Activated CD8-positive, alpha-beta memory T cell treated with anti-CD3 and anti-CD28 coated beads for 4 hours (primary cell): ENCODE results near the gene CLSTN1.

Experiments
- DNase-seq, 2 donors: peaks; one replicate each; pipeline ENCODE4 v3.0.0-alpha.2; 2020; ENCODE audit warnings: low read depth in 2 of 2

Gene CLSTN1

DNA sequence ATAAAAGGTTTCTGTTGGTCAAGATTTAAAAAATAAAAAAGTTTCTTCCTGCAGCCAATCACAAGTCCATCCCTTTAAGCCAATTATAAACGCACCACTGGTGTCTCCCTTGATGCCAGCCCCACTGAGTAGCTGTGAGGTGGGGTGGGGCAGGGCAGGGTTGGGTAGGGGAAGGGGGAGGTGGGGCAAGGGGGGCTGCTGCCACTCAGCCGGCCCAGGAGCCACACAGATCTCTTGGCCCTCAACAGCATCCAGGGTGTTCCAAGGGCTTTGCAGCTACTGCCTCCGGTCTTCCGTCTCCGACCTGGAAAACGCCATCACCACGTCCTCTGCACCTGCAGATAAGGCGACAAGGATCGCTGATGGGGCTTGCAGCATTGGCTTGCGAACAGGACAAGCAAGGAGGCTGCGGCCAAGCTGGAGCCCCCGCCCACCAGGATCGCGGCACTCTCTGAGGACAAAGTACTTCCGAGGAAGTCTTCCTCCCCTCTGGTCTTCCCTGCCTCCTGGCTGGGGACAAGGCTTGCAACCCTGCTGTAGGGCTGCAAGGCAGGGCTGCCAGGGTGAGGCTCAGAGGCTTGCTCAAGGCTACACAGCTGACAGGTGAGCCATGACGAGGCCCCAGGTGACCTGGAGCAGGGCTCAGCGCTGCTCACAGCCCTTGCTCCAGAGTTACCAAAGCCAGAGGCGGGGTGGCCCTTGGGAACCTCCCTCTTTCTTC is 26.8 kb upstream of the CLSTN1 start:
- no peak for DNase-seq

DNA sequence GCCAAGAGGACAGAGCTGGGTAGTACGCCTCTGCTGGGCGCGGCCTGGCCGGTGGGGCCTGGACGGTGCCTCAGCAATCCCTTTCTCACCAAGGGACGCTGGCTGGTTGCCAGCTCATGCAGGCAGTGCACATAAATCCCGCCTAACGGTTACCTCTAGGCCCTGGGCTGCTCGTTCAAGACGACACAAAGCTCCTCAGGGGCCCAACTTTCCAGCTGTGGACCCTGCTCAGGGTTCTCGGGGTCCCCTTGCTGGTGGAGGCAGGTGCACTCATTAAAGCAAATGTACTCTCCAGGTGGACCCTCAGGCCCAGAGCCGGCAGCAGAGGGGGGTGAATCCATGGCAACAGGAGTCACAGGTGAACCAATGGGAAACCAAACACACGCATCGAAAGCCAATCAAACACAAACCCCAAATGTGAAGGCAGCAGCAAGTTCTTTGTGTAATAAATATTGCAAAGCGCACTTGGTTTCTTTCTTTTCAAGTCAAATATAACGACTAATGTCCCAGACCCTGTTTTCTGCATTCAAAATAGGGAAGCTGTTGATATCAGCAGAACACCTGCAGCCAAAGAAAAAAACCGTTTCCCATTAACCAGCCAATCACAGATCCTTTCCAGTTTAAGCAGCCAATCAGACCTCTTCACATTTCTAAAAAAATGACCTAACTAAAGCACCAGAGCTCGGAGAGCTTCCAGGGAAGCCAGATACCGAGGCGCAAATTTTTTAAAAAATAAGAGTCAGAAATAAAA is 26.1 kb upstream of the CLSTN1 start:
- DNase-seq: no peak

DNA sequence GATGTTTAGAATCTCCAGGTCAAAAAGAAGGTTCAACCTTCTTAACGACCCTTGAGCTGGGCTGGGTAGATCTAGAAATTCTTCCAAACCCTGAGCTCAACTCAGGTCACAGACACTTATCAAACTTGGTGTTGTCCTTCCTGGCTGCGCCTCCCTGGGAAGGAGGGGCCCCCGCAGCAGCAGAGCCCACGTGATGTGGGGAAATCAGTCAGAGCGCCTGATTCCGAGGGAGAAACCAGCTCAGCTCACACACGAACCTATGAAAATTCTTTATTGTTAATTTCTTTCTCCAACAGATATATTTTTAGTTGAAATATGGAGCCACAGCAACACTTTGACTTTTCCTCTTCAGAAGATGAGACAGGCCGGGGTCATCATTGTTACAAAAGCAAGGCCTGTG is 24.3 kb upstream of the CLSTN1 start:
- DNase-seq: no peak

DNA sequence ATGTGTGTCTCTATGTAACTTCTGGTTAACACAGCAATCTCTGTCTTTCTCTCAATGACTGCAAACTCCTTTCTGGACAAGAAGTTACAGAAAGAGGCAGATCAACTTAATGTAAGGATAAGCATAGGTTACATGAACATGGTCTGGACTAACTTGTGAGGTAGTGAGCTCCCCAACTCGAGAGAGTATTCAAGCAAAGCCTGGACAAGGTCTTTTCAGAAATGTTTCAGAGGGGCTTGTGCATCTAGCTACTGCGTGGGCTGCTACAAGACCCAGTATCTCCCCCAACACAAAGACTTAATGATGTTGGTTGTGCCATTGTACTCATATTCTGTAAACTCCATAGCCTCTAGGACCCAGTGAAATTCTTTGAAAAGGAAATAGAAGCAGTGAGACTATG is 23.5 kb upstream of the CLSTN1 start:
- DNase-seq: no peak

DNA sequence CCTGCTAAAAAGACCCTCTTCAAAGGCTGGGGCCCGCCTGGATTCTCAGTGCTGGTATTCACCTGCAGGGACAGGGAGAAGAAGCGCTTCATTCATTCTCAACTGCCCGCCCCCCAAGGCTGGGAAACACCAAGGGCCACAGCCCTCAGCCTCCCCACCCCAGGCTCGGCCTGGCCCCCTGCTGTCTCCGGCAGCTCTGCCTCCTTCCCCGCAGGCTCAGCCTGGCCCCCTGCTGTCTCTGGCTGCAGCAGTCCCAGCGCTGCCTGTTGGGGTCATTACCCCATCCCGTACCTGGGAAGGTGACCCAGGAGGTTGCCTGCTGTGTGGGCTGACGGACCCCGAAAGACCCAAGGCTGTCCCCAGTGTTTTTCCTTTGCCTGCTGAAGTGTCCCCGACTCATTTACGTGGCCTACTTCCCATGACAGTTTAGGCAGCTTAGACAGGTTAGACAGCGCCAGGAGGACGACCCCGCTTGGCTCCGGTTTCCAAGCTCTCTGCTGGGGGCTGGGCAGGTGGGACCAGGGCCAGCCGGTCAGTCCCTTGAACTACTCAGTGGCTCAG is 22.9 kb upstream of the CLSTN1 start:
- no peak for DNase-seq

DNA sequence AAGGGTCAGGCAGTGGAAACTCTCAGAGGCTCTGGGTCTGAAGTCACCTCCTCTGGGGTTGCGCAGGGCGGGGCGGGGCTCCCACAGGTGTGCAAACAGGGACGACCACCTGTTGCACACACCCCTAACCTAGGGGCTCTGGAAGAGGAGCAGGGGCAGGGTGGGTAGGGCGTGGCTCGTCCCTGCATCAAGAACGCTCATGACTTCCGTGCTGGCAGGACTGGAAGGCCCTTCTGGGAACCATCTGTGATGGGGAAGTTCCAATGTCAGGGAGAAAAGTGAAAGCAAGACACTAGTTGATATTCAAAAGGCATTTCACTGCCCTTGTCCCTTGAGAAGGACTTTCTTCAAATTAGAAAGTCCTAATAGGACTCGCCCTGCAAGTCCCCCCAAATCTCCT is 22.1 kb upstream of the CLSTN1 start:
- DNase-seq: no peak

DNA sequence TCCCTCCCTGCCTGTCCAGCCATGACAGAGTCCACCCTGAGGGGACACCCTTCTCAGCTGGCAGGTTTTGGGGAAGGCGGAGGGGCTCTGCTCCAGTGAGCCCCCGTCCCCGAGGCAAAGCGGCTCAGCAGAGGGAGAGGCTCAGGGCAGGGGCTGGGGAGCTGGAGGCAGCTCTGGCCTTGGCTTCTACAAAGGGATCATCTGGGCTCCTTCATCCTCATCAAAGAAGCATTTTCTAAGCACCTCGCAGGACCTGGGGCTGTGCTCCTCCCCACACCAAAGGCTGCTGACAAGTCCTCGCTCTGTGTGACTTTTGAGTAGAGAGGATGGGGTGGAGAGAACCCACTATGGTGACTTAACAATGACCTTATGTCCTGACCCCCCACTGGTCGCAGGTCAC is 21.0 kb upstream of the CLSTN1 start:
- DNase-seq: no peak

DNA sequence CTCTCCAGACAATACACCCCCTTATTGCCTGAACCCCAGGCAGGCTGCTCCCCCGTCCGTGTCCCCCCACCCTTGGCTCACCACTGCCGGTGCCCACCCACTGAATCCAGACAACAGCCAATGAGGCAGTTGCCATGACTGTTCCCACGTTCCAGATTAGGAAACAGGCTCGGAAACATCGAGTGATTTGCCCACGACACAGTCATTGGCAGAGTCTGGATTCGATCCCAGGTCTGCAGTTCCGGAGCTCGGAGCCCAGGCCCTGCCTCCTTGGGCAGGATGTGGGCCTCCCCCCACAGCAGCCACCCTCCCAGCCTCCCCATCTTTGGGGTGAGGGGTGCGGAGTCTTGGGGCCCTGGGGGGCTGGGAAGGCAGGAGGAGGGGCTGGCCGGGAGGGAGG is 20.3 kb upstream of the CLSTN1 start:
- DNase-seq: no peak

DNA sequence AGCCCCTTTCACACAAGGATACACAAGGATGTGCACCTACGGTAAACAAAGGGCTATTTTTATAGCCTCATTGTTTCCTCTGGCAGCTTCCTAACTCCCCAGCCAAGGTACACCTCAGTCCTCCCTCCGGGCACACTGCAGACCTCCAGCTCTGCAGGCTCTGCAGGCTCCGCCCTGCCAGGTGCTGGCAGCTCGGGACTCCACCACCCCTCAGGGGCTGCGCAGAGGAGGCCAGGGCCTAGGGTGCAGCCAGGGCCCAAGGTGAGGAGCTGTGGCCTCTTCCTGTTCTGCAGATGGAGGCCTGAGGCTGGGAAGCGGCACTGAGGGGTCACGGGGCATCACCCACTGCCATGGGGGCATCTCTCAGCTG is 19.8 kb upstream of the CLSTN1 start:
- no peak for DNase-seq

DNA sequence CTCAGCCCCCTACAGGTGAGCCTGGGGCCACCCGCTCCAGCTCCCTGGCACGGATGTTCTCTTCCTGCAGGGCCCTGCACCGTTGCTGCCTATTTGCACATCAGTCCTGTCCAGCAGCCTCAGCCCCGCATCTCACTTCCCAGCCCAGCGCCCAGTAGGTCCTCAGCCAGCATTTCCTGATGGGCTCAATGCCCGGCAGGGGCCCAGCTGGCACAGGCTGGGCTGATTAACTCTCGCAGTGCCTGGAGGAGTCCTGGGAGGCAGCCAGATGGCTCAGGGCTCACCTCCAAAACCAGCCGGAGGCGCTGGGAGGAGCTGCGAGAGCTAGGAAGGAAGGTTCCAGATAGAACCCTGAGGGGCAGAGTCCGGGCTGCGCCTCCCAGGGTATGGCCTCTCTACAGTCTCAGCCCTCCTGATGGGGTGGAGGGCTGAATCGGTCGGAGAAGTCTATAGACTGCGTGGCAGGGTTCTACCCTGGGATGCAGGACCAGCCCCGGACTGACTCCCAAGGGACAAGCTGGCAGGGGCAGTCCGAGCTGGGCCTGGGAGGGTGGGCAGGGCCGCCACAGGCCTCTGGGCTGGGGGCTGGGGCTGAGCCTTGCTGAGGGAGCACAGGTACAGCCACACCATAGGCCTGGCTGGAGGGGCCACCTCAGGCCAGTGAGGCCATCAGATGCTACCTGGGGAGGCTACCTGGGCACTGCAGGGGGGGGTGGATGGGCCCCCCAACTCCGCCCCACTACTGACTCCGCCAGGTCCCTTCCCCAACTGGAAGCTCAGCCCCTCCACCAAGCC is 19.2 kb upstream of the CLSTN1 start:
- DNase-seq: no peak

DNA sequence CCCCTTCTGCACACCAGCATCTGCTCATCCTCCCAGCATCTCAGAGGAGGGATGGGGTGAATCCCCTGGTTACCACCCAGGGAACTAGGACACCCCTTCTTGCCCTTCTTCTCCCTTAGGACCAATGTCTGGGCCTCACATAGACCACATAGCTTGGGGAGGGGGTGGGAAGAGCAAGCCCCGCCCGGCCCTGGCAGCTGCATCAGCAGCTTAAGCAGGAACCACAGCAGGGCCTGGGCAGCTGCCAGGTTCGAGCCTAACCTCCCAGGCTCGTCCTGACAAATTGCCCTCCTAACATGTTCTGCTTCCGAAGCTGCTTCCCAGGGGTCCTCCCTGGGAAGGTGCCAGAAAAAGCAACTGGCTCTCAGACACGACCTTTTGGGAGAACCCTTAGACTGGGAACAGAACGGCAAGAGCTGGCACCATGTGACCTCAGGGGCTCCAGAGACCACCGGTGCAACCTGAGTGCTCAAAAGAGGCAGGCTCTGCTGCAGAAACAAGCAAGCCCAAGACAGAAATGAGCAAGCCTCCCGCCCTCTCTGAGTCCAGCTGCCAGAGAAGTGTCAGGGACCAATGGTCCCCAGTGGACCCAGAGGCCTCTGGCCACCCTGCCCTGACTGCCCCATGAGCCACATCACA is 18.4 kb upstream of the CLSTN1 start:
- DNase-seq: no peak

DNA sequence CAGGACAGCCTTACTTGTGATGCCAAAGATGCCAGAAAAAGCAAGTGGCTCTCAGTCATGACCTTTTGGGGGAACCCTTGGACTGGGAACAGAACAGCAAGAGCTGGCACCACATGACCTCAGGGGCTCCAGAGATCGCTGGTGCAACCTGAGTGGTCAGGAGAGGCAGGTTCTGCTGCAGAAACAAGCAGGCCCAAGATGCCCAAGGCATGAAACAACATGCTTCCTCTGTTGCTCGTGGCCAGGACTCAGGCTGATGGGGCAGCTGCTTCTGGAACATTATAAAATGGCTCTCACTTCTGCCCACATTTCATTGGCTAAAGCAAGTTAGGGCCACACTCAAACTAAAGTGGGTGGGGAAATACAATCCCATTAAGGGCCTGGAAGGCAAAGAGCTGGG is 17.7 kb upstream of the CLSTN1 start:
- DNase-seq: no peak

DNA sequence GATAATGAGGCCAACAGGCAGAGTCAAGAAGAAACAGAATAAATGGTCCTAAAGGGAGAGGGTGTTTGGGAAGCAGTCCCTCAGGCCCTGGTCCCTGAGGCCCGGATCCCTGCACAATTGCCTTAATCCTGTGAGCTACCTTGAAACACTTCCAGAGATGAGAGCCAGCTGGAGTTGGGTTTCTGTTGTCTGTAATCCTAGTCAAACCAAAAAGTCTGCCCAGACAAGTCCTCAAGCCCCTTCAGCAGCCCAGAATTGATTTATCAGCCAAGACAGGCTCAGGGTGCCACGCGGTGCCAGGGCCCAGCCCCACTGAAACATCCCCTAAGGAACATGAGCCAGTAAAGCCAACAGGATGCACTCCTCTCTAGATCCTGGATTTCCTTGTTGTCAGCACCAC is 16.4 kb upstream of the CLSTN1 start:
- no peak for DNase-seq

DNA sequence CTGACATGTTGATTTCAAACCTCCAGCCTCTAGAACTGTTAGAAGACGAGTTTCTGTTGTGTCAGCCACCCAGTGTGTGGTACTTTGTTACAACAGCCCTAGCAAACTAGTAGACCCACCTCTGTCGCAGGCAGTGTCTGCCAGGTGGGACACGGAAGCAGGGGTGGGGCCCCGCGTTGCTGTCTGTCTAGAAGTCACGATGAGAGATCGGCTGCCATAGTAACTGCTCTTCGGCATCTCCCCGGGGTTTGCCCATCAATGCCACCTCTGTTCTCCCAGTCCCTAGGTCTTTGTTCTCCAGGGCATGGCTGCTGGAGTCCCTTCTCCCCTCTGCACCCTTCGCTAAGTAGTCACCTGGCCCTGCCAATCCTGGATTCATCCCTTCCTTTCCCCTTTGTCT is 15.2 kb upstream of the CLSTN1 start:
- DNase-seq: no peak

DNA sequence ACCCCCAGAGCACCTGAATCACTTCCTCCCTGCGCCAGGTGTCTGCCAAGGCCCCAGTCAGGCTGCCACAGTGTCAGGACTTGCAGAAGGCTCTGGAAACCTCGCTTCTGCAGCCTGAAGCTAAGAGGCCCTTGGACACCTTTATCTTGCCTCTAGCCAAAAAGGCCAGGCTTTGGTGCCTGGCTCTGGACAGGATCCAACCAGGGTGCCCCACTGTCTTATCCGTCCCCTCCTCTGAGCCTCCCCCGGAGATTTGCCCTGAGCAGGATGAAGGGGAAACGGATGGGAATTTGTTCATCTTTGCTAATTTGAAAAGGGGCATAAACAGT is 12.8 kb upstream of the CLSTN1 start:
- no peak for DNase-seq

DNA sequence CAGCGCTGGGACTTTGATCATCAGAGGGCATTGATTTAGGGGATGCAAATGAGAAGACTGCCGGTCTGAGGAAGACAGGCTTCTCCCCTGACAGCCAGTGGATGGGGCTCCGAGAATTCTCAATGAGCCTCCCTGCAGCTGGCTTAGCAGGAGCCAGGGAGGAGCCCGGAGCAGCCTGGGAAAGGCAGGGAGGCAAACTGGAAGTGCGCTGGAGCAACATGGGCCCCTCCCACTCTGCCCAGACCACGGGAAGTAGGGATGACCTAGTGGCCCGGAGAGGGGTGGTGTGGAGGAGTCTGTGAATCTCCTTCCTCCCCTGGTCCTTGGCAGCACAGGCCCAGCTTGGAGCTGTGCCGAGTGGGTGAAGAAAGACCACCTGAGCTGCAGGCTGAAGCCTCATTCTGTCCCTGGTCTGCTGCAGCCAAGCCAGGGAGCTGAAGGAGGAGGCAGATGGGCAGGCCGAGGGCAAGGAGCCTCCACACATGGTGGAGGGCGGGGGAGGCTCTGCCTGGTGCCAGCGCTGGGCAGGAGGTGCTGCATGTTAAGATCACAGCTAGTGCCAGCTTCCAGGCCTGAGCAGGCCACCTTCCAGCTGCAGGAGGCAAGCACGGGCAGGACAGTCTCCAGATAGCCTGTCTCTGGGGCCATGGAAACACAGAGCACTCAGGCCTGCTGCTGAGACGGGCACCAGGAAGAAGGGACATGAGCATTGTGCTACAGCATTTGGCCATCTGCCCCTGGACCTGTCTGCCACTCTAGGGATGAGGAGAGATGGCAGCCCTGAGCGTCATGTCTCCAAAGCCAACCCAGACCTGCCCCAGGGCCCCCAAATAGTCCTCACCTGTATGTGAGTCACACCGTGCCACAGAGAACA is 12.2 kb upstream of the CLSTN1 start:
- DNase-seq: no peak

DNA sequence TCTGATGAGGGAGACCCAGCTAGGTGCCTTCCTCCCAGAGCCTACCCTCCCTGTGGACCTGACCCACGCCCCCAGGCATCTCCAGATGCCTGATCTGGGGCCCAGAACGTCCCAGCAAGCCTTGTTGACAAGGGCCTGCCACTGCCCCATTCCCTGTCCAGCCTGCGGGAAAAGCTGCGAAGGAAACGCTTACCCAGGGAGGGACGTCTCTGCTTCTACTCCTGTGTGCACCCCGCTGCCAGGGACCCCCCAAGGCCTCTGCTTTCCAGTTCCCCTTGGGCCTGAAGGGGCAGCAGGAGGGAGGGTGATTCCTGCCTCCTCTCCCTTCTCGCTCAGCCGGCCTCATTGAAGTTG is 11.6 kb upstream of the CLSTN1 start:
- no peak for DNase-seq

DNA sequence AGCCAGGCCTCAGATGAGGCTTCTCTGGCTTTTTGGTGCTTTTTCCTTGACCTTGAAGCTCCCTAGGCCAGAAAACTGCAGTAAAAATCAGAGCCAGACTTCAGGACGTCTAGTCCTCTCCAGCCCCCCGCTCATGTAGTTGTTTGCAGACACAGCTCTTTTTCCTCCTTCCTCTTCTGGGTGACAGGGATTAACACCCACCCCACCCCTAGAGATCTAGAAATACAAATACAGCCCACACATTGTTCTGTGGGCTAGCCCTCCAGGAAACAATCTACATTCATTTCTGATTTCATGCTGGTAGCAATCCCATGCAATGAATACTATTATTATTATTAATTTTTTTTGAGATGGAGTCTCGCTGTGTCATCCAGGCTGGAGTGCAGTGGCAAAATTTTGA is 9.9 kb upstream of the CLSTN1 start:
- no peak for DNase-seq

DNA sequence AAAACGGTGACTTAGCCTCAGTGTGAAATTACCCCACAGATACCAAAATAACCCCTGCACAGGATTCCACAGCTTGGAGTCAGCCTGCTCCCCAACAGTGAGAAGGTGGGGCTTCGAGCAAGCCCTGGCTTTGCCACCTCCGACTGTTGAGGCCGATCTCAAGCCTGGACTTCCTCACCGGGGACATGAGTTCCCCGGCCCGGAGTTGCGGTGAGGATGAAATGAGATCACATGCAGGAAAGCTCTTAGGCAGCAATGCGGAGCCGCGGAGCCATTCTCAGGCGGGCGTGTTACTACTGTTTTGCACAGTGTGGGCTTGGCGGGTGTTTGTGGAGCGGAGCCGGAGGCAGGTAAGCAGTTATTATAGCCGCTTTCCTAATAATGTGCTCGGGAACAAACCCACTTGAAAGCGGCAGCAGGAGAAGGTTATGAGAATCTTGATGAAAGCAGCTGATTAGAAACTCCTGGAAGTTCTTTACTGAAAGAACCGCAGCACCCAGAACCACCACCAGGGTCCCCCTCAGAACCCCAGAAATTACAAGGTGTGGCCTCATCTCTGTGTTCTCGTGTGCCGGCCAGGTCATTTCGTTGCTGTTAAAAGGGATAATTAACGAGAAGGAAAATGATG is 3.9 kb upstream of the CLSTN1 start:
- DNase-seq: no peak

DNA sequence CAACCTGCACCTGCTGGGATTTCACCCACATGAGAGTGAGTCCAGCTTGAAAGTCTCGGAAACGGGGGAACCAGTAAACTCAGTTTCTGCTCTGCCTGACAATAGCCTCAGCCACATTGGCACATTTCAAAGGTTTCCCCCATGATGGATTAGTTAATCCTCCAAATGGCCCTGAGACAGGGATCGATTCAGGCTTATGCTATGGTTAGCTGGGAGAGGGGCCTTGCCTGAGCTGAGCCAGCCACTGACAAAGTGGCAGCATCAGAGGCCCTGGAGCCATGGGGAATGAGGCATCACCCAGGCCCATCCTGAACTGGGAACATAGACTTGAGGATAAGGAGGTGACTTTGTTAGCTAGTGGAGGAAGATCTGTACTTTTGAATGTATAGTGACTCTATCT is 2.9 kb upstream of the CLSTN1 start:
- no peak for DNase-seq

DNA sequence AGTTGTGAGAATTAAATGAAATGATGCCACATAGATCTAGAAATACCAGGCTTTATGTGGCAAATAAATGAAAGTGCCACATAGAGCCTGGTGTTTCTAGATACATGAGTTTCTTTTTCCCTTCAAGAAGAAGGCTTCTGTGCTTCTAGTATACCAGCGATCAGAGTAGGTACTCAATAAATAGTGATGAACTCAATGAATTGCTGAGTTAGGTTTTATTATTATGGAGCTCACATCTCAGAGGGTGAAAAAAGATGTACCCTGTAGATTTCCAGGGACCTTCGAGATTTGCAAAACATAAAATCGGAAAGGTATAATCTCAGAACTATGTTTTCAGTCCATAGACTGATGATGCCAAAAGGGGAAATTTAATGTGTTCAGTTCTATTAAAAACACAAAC is 2.3 kb upstream of the CLSTN1 start:
- no peak for DNase-seq
